Left cardiac atrium (tissue), 4 donors: ENCODE results near the gene PRSS21. TPM values are rescaled to one million over a fixed set of nuclear protein-coding genes. Genes with fewer than 3 reads are reported as not detected.

Experiments used
- ATAC-seq, 2 donors: fragments of 200-7000 bp; cut with Tn5 transposase; one replicate each; pipeline ENCODE4 v1.9.1; 2020; ENCODE audit warnings: mild to moderate bottlenecking in 2 of 2, moderate library complexity in 2 of 2
- DNase-seq: peaks from one replicate; pipeline ENCODE4 v3.0.0-alpha.2; 2020
- intact Hi-C, 2 donors: fragments of 100-400 bp; cut with DNase I; formaldehyde crosslinking; loops; one replicate each; pipeline versions ENCODE4 v1.14.1 to v1.15.1; 2022 to 2023
- long read RNA-seq: library from polyadenylated mRNA; unstranded; transcript quantifications from one replicate; pipeline ENCODE4 v2.0.0, GENCODE V29; 2021
- total RNA-seq, 2 donors: library from RNA; stranded (reverse); fragmentation: NEBNext Ultra II Directional; extraction: Animal tissue kit (Norgen Biotek cat#: 25700); gene quantifications; one replicate each; pipeline ENCODE4 v1.2.1, GENCODE V29; 2021
- donor health status: DM: no; HTN: yes; CAD: no.
- donor health status: DM: no; HTN: yes; CAD: no; lungs with severe emphysema.
- donor health status: DM: yes; HTN: yes; CAD: no.
- donor health status: Dilated cardiomyopathy.

The PRSS21 gene
- total RNA-seq, result not detected
- long read RNA-seq, result 0 reads

GRCh38 chr16:2816751-2817339 is at the start of gene PRSS21:
PRSS21 (plus strand) TSS chr16:2817237; CDS start chr16:2817269, 32 bp downstream.
- no peak for DNase-seq

GRCh38 chr16:2767891-2768290 is 49.1 kb upstream of the PRSS21 start:
- intact Hi-C loops, result no loop called here
- DNase-seq (peak; percentile 11), ATAC-seq (no peak)

More at GRCh38 chr16:2816751-2817339, at the start of gene PRSS21:
- ATAC-seq, result no peak
- intact Hi-C loops, result no loop called here

GRCh38 chr16:2768403-2769089 is 48.5 kb upstream of the PRSS21 start:
- ATAC-seq (peak in 1 of 2 donors; percentile 27), DNase-seq (peak; percentile 27)
- intact Hi-C loops, result no loop called here

GRCh38 chr16:2769100-2769529 is 47.9 kb upstream of the PRSS21 start:
- ATAC-seq, result no peak
- peak; percentile 20 for DNase-seq
- intact Hi-C loops, result no loop called here

GRCh38 chr16:2769675-2770056 is 47.4 kb upstream of the PRSS21 start:
- DNase-seq (peak; percentile 27), ATAC-seq (peak; percentile 18 to 47)
- intact Hi-C loops, result no loop called here

- no peak for ATAC-seq
- DNase-seq, result peak; percentile 32
- intact Hi-C loops, result no loop called here
These were observed 46.7 kb upstream of the PRSS21 start for GRCh38 chr16:2770057-2770951.

- peak; percentile 19 for DNase-seq
- intact Hi-C loops, result no loop called here
- ATAC-seq, result no peak
These were observed 45.3 kb upstream of the PRSS21 start for GRCh38 chr16:2771496-2772402.

GRCh38 chr16:2773188-2773968 is 43.7 kb upstream of the PRSS21 start:
- ATAC-seq (no peak), DNase-seq (peak; percentile 13)
- intact Hi-C loops, result no loop called here

- intact Hi-C loops, result no loop called here
- ATAC-seq, result no peak
- peak; percentile 20 for DNase-seq
These were observed 42.7 kb upstream of the PRSS21 start for GRCh38 chr16:2774161-2774891.

- peak; percentile 16 for DNase-seq
- ATAC-seq, result no peak
- intact Hi-C loops, result no loop called here
These were observed 41.8 kb upstream of the PRSS21 start for GRCh38 chr16:2775131-2775716.

- DNase-seq (peak; percentile 2), ATAC-seq (no peak)
- intact Hi-C loops, result no loop called here
These were observed 41.1 kb upstream of the PRSS21 start for GRCh38 chr16:2775765-2776499.

GRCh38 chr16:2776500-2777139 is 40.4 kb upstream of the PRSS21 start:
- peak in 1 of 2 donors; percentile 1 for ATAC-seq
- intact Hi-C loops, result no loop called here
- DNase-seq, result peak; percentile 38

- DNase-seq, result peak; percentile 89
- peak; percentile 94 to 97 for ATAC-seq
- intact Hi-C loops, result no loop called here
These were observed 39.7 kb upstream of the PRSS21 start, which contains the start of gene ELOB for GRCh38 chr16:2777231-2777902. ELOB (minus strand) TSS chr16:2777280; CDS start chr16:2777239, 41 bp downstream.

GRCh38 chr16:2777903-2778629 is 39.0 kb upstream of the PRSS21 start:
- ATAC-seq (peak; percentile 34 to 35), DNase-seq (peak; percentile 38)
- intact Hi-C loops, result no loop called here

- ATAC-seq (no peak), DNase-seq (peak; percentile 16)
- intact Hi-C loops, result no loop called here
These were observed 38.4 kb upstream of the PRSS21 start for GRCh38 chr16:2778630-2778958.
